Neural cell (in vitro differentiated cells): ENCODE measurements around the gene BMS1. TPM values are rescaled to one million over a fixed set of nuclear protein-coding genes. Genes with fewer than 3 reads are reported as not detected.

ENCODE experiments used
- H2AFZ ChIP-seq: fragments of 200-600, 300-800 bp; sonication (generic), shearing (Covaris generic); 2 replicates; pipeline ENCODE4 v1.6.0; 2014; ENCODE audit warnings: low read depth, mild to moderate bottlenecking, antibody characterized with exemption, low read length, moderate library complexity
- H3F3A ChIP-seq: fragments of 200-600 bp; shearing (Covaris generic); 2 replicates; pipeline ENCODE4 v1.6.1; 2016; ENCODE audit warnings: mild to moderate bottlenecking, moderate library complexity, mixed read lengths, antibody characterized with exemption, low read length; ENCODE audit not compliant: insufficient read depth, poor library complexity, severe bottlenecking
- H3K27ac ChIP-seq: fragments of 200-600, 300-800 bp; sonication (generic), shearing (Covaris generic); 2 replicates; pipeline ENCODE4 v1.5.1; 2014; ENCODE audit warnings: mild to moderate bottlenecking, low read length, moderate library complexity
- H3K27me3 ChIP-seq: fragments of 300-800, 200-600 bp; sonication (generic), shearing (Covaris generic); 2 replicates; pipeline ENCODE4 v1.6.0; 2014; ENCODE audit warnings: mild to moderate bottlenecking, low read depth, low read length, moderate library complexity; ENCODE audit not compliant: insufficient read depth
- H3K36me3 ChIP-seq: fragments of 300-800, 200-600 bp; sonication (generic), shearing (Covaris generic); 2 replicates; pipeline ENCODE4 v1.5.1; 2014; ENCODE audit warnings: mild to moderate bottlenecking, antibody characterized with exemption, low read length, moderate library complexity; ENCODE audit not compliant: insufficient read depth
- H3K4me2 ChIP-seq: fragments of 300-800, 200-600 bp; sonication (generic), shearing (Covaris generic); 2 replicates; pipeline ENCODE4 v1.6.0; 2014; ENCODE audit warnings: mild to moderate bottlenecking, low read length
- H3K4me3 ChIP-seq: fragments of 300-800, 200-600 bp; sonication (generic), shearing (Covaris generic); 2 replicates; pipeline ENCODE4 v1.5.1; 2014; ENCODE audit warnings: mild to moderate bottlenecking, low read length, moderate library complexity
- H3K79me2 ChIP-seq: fragments of 200-600 bp; shearing (Covaris generic); replicated peaks from 2 replicates; pipeline ENCODE4 v1.6.0; 2014; ENCODE audit warnings: mild to moderate bottlenecking, low read length, moderate library complexity; ENCODE audit not compliant: insufficient read depth
- H3K9ac ChIP-seq: fragments of 300-800, 200-600 bp; sonication (generic), shearing (Covaris generic); 2 replicates; pipeline ENCODE4 v1.6.1; 2016; ENCODE audit warnings: mild to moderate bottlenecking, low read length, mixed read lengths
- H3K9me2 ChIP-seq: fragments of 200-600 bp; shearing (Covaris generic); 2 replicates; pipeline ENCODE4 v1.6.1; 2016; ENCODE audit warnings: mild to moderate bottlenecking, low read length, mixed read lengths; ENCODE audit not compliant: insufficient read depth
- H3K9me3 ChIP-seq: fragments of 200-600, 300-800 bp; sonication (generic), shearing (Covaris generic); 2 replicates; pipeline ENCODE4 v1.6.1; 2016; ENCODE audit warnings: mild to moderate bottlenecking, mixed run types, low read length, moderate library complexity, mixed read lengths
- H4K20me1 ChIP-seq: fragments of 200-600 bp; shearing (Covaris generic); 2 replicates; pipeline ENCODE4 v1.6.1; 2016; ENCODE audit warnings: mild to moderate bottlenecking, mixed run types; ENCODE audit not compliant: insufficient read depth
- CTCF ChIP-seq: fragments of 450-650 bp; IDR thresholded peaks from 2 replicates; pipeline ENCODE4 v1.5.1; 2014; ENCODE audit warnings: antibody characterized with exemption, mild to moderate bottlenecking, moderate library complexity; ENCODE audit not compliant: poor library complexity, severe bottlenecking
- EP300 ChIP-seq: fragments of 450-650 bp; conservative IDR thresholded peaks from 2 replicates; pipeline ENCODE4 v1.6.1; 2014; ENCODE audit warnings: antibody characterized with exemption, mild to moderate bottlenecking, moderate library complexity; ENCODE audit not compliant: poor library complexity, severe bottlenecking
- EZH2 ChIP-seq: fragments of 200-600, 300-800 bp; shearing (Covaris generic), sonication (generic); IDR thresholded peaks from 2 replicates; pipeline ENCODE4 v1.6.1; 2014; ENCODE audit warnings: antibody characterized with exemption, low read length, borderline replicate concordance, mild to moderate bottlenecking; ENCODE audit not compliant: insufficient read depth, poor library complexity, severe bottlenecking
- MXI1 ChIP-seq: fragments of 450-650 bp; conservative IDR thresholded peaks from 2 replicates; pipeline ENCODE4 v1.6.1; 2014; ENCODE audit warnings: antibody characterized with exemption, mild to moderate bottlenecking; ENCODE audit not compliant: poor library complexity, severe bottlenecking
- POLR2AphosphoS5 ChIP-seq: IDR thresholded peaks from 2 replicates; pipeline ENCODE4 v1.6.1; 2012
- RAD21 ChIP-seq: fragments of 450-650 bp; conservative IDR thresholded peaks from 2 replicates; pipeline ENCODE4 v1.6.1; 2014; ENCODE audit warnings: antibody characterized with exemption, mild to moderate bottlenecking, moderate library complexity
- REST ChIP-seq: IDR thresholded peaks from 2 replicates; pipeline ENCODE4 v1.6.1; 2012; ENCODE audit warnings: borderline replicate concordance
- SMC3 ChIP-seq: fragments of 450-650 bp; conservative IDR thresholded peaks from 2 replicates; pipeline ENCODE4 v1.6.1; 2014; ENCODE audit warnings: antibody characterized with exemption, mild to moderate bottlenecking, moderate library complexity; ENCODE audit not compliant: poor library complexity
- TAF1 ChIP-seq: IDR thresholded peaks from 2 replicates; pipeline ENCODE4 v1.6.1; 2012; ENCODE audit warnings: low read depth
- polyA plus RNA-seq: library from polyadenylated mRNA; depleted of rRNA; stranded (reverse); fragments of >200 nt; gene quantifications from 2 replicates; pipeline ENCODE4 v1.2.3, GENCODE V29; 2014

The BMS1 gene
- polyA plus RNA-seq, 1 donor from 2014 or later: 8.5 TPM

GRCh38 chr10:42875798-42876341 lies 93.3 kb downstream of the BMS1 start (continued):
- TF ChIP-seq EZH2 (no peak), EP300 (no peak)

- Histone ChIP-seq H3K4me2 (no peak overlapping the region), H3K4me3 (no peak overlapping the region), H4K20me1 (no peaks in the 10 kb centered on the region), H3K27ac (no peak overlapping the region), H3K79me2 (no peaks in the 10 kb centered on the region), H3F3A (no peaks in the 10 kb centered on the region), H2AFZ (no peak overlapping the region), H3K27me3 (no peaks in the 10 kb centered on the region), H3K9me2 (no peaks in the 10 kb centered on the region), H3K36me3 (no peaks in the 10 kb centered on the region), H3K9ac (no peak overlapping the region), H3K9me3 (no peaks in the 10 kb centered on the region)
- TF ChIP-seq EP300 (no peak), EZH2 (no peak), TAF1 (no peak), CTCF (no peak), REST (no peak), MXI1 (no peak)
Measured at GRCh38 chr10:42876476-42876875, 93.9 kb downstream of the BMS1 start.

- Histone ChIP-seq H3K27me3 (no peaks in the 10 kb centered on the region), H3K4me3 (no peak overlapping the region), H3K79me2 (no peaks in the 10 kb centered on the region), H3K4me2 (no peak overlapping the region), H4K20me1 (no peaks in the 10 kb centered on the region), H3F3A (no peaks in the 10 kb centered on the region), H3K36me3 (no peaks in the 10 kb centered on the region), H3K9me2 (no peaks in the 10 kb centered on the region), H2AFZ (no peak overlapping the region), H3K27ac (no peak overlapping the region), H3K9me3 (no peaks in the 10 kb centered on the region), H3K9ac (no peak overlapping the region)
- TF ChIP-seq RAD21 (no peak), TAF1 (no peak), EP300 (no peak), EZH2 (no peak), REST (no peak), SMC3 (no peak), POLR2AphosphoS5 (no peak), MXI1 (no peak), CTCF (no peak)
Measured at GRCh38 chr10:42876945-42877344, 94.3 kb downstream of the BMS1 start.
